Left lung (tissue), 10 donors: ENCODE results near the gene RAP2A. TPM values are rescaled to one million over a fixed set of nuclear protein-coding genes. Genes with fewer than 3 reads are reported as not detected.
A peak's percentile ranks its signal among the peaks of the same experiment; 100 is the strongest.

Experiments used
- ATAC-seq: fragments of 200-7000 bp; cut with Tn5 transposase; one replicate; pipeline ENCODE4 v1.9.1; 2020; ENCODE audit warnings: moderate library complexity
- DNase-seq, 4 donors: peaks; one replicate each; pipeline ENCODE4 v3.0.0-alpha.2; 2013 to 2020
- H3K27ac ChIP-seq, 2 donors: fragments of 200-600 bp; sonication (generic) in 1 of 2; one replicate each; pipeline versions ENCODE4 v1.5.0 to v1.8.0; 2020 to 2021
- H3K27me3 ChIP-seq, 2 donors: fragments of 200-600 bp; sonication (generic) in 1 of 2; one replicate each; pipeline versions ENCODE4 v1.5.0 to v1.8.0; 2020 to 2021
- H3K36me3 ChIP-seq, 2 donors: fragments of 200-600 bp; sonication (generic) in 1 of 2; one replicate each; pipeline versions ENCODE4 v1.5.0 to v1.8.0; 2020 to 2021
- H3K4me1 ChIP-seq, 2 donors: fragments of 200-600 bp; one replicate each; pipeline ENCODE4 v1.8.0; 2021
- H3K4me3 ChIP-seq, 2 donors: fragments of 200-600 bp; sonication (generic) in 1 of 2; one replicate each; pipeline versions ENCODE4 v1.5.0 to v1.8.0; 2020 to 2021; ENCODE audit warnings: mild to moderate bottlenecking in 1 of 2
- H3K9me3 ChIP-seq, 2 donors: fragments of 200-600 bp; sonication (generic) in 1 of 2; one replicate each; pipeline versions ENCODE4 v1.5.0 to v1.8.0; 2020 to 2021
- intact Hi-C, 2 donors: fragments of 100-400 bp; cut with DNase I; formaldehyde crosslinking; loops; one replicate each; pipeline versions ENCODE4 v1.11.2 to v1.14.2; 2022
- polyA plus RNA-seq, 6 donors: library from polyadenylated mRNA; unstranded; fragments of 120-200 nt; gene quantifications; one replicate each; pipeline ENCODE4 v1.2.1, GENCODE V29; 2013; ENCODE audit not compliant: insufficient read length in 6 of 6
- total RNA-seq, 2 donors: library from RNA; stranded (reverse); fragmentation: NEBNext Ultra II Directional; extraction: Animal tissue kit (Norgen Biotek cat#: 25700); gene quantifications; one replicate each; pipeline ENCODE4 v1.2.1, GENCODE V29; 2021
- TF ChIP-seq, protein P1 (sequence below), 2 donors: fragments of 200-600 bp; sonication (generic) in 1 of 2; IDR thresholded peaks; one replicate each; pipeline versions ENCODE4 v1.5.0 to v1.8.0; 2021; ENCODE audit warnings: antibody characterized with exemption in 2 of 2
- donor health status: DM: no; HTN: yes; CAD: no.
- donor health status: DM: no; HTN: no; CAD: no.

RAP2A gene
- total and polyA plus RNA-seq, 8 donors, result 44.7 to 53.5 (median 49.1) TPM

DNA sequence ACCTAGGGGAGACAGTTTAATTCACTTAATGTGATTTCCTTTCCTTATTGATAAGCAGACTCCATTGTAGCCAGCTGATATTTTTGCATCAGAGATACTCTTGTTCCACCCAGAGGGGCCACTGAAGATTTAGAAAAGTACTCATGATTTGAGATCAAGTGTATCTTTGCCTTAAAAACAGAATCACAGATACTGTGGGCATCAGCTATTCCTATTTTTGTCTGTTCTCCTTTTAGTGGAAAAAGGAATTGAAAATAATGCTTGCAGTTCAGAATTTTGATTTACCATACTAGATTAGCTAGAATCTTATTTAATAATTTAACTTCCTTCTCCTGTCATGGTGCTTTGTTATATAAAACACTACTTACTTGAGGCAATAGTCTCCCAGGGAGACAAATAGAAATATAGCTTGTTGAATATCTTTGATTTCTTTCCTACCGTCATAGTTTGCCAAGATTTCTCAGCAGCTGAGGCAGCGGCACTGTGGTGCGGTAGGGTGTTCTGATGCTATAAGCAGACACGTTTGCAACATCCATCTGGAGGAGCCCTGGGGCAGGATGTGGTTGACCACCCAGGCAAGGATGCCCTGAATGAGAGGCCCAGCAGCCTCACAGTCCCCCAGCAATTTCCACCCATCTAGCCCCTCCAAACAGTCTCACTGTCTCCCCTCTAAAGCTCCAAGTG is 47.0 kb upstream of the RAP2A start:
- Histone ChIP-seq H3K4me1 (peaks cover 3 to 29% of the 10 kb centered on the region in 2 donors), H3K36me3 (peaks cover 0 to 4% of the 10 kb centered on the region in 2 donors), H3K27me3 (no peaks in the 10 kb centered on the region), H3K9me3 (no peaks in the 10 kb centered on the region), H3K4me3 (no peak overlapping the region), H3K27ac (peak overlapping the region; percentile 29 to 77)
- DNase-seq (peak in 1 of 4 donors; percentile 45), ATAC-seq (peak; percentile 21)
- TF ChIP-seq, protein P1, sequence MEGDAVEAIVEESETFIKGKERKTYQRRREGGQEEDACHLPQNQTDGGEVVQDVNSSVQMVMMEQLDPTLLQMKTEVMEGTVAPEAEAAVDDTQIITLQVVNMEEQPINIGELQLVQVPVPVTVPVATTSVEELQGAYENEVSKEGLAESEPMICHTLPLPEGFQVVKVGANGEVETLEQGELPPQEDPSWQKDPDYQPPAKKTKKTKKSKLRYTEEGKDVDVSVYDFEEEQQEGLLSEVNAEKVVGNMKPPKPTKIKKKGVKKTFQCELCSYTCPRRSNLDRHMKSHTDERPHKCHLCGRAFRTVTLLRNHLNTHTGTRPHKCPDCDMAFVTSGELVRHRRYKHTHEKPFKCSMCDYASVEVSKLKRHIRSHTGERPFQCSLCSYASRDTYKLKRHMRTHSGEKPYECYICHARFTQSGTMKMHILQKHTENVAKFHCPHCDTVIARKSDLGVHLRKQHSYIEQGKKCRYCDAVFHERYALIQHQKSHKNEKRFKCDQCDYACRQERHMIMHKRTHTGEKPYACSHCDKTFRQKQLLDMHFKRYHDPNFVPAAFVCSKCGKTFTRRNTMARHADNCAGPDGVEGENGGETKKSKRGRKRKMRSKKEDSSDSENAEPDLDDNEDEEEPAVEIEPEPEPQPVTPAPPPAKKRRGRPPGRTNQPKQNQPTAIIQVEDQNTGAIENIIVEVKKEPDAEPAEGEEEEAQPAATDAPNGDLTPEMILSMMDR (IDR thresholded peaks at IDR 0.05), result no peak
- intact Hi-C loops, result no loop called here

DNA sequence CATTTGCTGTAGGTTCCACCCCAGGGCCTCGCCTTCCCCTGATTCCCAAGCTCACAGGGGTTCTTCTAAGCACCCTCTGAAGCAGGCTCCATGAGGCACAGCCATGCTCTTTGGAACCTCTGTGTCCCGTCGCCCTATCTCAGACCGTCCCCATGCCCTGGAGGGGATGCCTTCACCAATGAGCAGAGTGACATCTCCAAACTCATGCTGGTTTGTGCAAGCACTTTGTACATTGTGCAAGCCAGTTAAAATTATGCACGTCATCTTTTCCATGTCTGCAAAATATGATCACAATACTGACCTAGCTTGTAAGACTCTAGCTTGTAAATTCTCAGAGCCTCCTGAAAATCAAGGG is 46.5 kb upstream of the RAP2A start:
- ATAC-seq, result peak; percentile 8
- TF ChIP-seq, protein P1 (IDR thresholded peaks at IDR 0.05), result no peak
- Histone ChIP-seq H3K27me3 (no peaks in the 10 kb centered on the region), H3K4me1 (peaks cover 3 to 29% of the 10 kb centered on the region in 2 donors), H3K9me3 (no peaks in the 10 kb centered on the region), H3K4me3 (no peak overlapping the region), H3K36me3 (peaks cover 0 to 5% of the 10 kb centered on the region in 2 donors), H3K27ac (peak overlapping the region; percentile 16 to 77)
- intact Hi-C loops, result no loop called here
- no peak for DNase-seq

DNA sequence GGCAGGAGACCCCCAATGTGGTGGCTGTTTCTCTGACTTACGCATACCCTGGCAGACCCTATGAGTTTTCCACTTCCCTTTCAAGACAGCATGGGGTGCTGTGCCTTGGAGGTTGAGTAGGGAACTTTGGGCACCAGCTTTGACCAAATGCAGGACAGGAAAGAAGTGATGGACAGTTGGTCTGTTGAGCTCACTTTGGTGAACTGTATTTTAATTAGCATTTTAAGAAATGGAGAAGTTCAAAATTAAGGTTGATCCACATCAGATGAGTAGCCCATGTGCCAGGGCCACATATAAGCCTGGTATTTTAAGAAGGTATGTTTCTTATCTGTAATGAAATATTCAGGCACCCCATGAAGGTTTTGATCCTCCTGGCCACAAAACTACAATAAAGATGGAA is 46.1 kb upstream of the RAP2A start:
- ATAC-seq, result no peak
- Histone ChIP-seq H3K36me3 (peaks cover 0 to 5% of the 10 kb centered on the region in 2 donors), H3K4me1 (peaks cover 3 to 29% of the 10 kb centered on the region in 2 donors), H3K4me3 (no peak overlapping the region), H3K27me3 (no peaks in the 10 kb centered on the region), H3K9me3 (no peaks in the 10 kb centered on the region), H3K27ac (peak overlapping the region; percentile 16 to 77)
- DNase-seq, result no peak
- intact Hi-C loops, result no loop called here
- TF ChIP-seq, protein P1 (IDR thresholded peaks at IDR 0.05), result no peak

DNA sequence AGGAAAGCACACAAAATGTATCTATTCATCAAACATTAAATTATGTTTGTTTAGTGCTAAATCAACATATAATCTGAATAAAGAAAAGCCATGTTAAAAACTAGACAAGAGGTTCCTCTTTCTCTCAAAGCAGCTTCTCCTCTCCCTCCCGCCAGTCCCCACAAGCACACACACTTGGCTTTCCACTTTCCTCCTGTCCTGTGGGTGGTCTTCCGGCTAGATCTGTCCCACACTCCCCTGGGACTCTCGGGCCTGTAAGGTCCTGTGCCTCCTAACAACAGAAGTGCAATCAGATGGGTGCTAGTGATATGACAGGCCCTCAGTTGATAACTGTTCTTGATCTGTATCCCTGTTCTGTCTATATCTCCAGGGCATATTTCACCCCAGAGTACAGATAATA is 45.6 kb upstream of the RAP2A start:
- no peaks in the 10 kb centered on the region for H3K27me3 ChIP-seq
- no peak for DNase-seq
- no peak overlapping the region for H3K4me3 ChIP-seq
- TF ChIP-seq, protein P1 (IDR thresholded peaks at IDR 0.05), result no peak
- ATAC-seq, result no peak
- peak overlapping the region in 1 of 2 donors; percentile 77 for H3K27ac ChIP-seq
- peaks cover 3 to 29% of the 10 kb centered on the region in 2 donors for H3K4me1 ChIP-seq
- no peaks in the 10 kb centered on the region for H3K9me3 ChIP-seq
- intact Hi-C loops, result no loop called here
- peaks cover 0 to 5% of the 10 kb centered on the region in 2 donors for H3K36me3 ChIP-seq

DNA sequence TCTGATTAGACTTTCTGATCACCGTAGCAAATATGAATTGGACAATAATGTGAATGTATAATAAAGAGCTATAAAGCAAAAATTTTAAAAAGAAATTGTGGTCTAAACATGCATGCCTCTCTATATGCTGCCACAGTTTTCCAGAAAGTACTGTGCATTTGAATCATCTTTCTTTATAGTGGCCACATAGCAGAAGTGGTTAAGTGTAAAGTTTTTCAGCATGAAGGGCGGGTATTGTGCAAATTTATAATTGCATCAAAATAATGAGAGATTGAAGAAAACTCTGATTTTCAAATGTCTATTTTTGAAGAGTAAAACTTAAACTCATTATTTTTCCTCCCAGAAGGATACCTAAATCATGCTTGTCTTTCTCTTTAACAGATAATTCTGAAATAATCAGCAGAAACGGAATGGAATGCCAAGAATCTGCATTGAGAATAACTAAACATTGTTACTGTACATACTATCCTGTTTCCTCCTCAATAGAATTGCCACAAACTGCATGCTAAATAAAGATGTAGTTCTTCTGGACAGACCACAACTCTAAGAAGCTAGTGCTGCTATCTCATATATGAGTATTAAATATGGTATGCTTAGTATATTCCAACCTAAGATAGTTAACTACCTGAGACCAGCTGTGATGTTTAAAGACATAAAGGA is 42.9 kb upstream of the RAP2A start:
- H3K4me1 ChIP-seq, result peaks cover 3 to 16% of the 10 kb centered on the region in 2 donors
- DNase-seq (no peak), ATAC-seq (no peak)
- TF ChIP-seq, protein P1 (IDR thresholded peaks at IDR 0.05), result no peak
- no peaks in the 10 kb centered on the region for H3K27me3 ChIP-seq
- no peak overlapping the region for H3K4me3 ChIP-seq
- intact Hi-C loops, result no loop called here
- H3K27ac ChIP-seq, result no peak overlapping the region
- H3K36me3 ChIP-seq, result peaks cover 0 to 5% of the 10 kb centered on the region in 2 donors
- no peaks in the 10 kb centered on the region for H3K9me3 ChIP-seq
